GM23338 (cell line): ENCODE results near the gene GNAS. TPM values are rescaled to one million over a fixed set of nuclear protein-coding genes. Genes with fewer than 3 reads are reported as not detected.
A peak's percentile ranks its signal among the peaks of the same experiment; 100 is the strongest.

ENCODE experiments used
- ATAC-seq: fragments of 200-7000 bp; cut with Tn5 transposase; 3 replicates; pipeline ENCODE4 v1.9.1; 2020
- DNase-seq: peaks from one replicate; pipeline ENCODE4 v3.0.0-alpha.2; 2015; ENCODE audit warnings: low spot score
- H2AFZ ChIP-seq: fragments of 200-600 bp; sonication (generic); 2 replicates; pipeline ENCODE4 v1.8.0; 2016; ENCODE audit warnings: antibody characterized with exemption, mild to moderate bottlenecking, moderate library complexity
- H3F3A ChIP-seq: fragments of 200-600 bp; sonication (generic); replicated peaks from 2 replicates; pipeline ENCODE4 v1.8.0; 2017; ENCODE audit warnings: antibody characterized with exemption, mixed run types, low read depth
- H3K27ac ChIP-seq: fragments of 200-600 bp; sonication (generic); 2 replicates; pipeline ENCODE4 v1.6.1; 2016; ENCODE audit warnings: low read depth
- H3K27me3 ChIP-seq: fragments of 200-600 bp; sonication (generic); 2 replicates; pipeline ENCODE4 v1.8.0; 2016; ENCODE audit warnings: mild to moderate bottlenecking, mixed run types, moderate library complexity; ENCODE audit not compliant: insufficient read depth
- H3K36me3 ChIP-seq: fragments of 200-600 bp; sonication (generic); 2 replicates; pipeline ENCODE4 v1.8.0; 2016; ENCODE audit warnings: mild to moderate bottlenecking; ENCODE audit not compliant: insufficient read depth
- H3K4me1 ChIP-seq: fragments of 200-600 bp; sonication (generic); 2 replicates; pipeline ENCODE4 v1.8.0; 2016; ENCODE audit warnings: mild to moderate bottlenecking, moderate library complexity; ENCODE audit not compliant: insufficient read depth
- H3K4me2 ChIP-seq: fragments of 200-600 bp; sonication (generic); 2 replicates; pipeline ENCODE4 v1.7.1; 2017; ENCODE audit warnings: mixed run types
- H3K4me3 ChIP-seq: fragments of 200-600 bp; sonication (generic); 2 replicates; pipeline ENCODE4 v1.6.1; 2016; ENCODE audit warnings: mixed run types
- H3K79me2 ChIP-seq: fragments of 200-600 bp; sonication (generic); replicated peaks from 2 replicates; pipeline ENCODE4 v1.8.0; 2017; ENCODE audit warnings: mild to moderate bottlenecking; ENCODE audit not compliant: insufficient read depth
- H3K9me2 ChIP-seq: fragments of 200-600 bp; sonication (generic); 2 replicates; pipeline ENCODE4 v1.8.0; 2017; ENCODE audit not compliant: insufficient read depth
- H4K20me1 ChIP-seq: fragments of 200-600 bp; sonication (generic); replicated peaks from 2 replicates; pipeline ENCODE4 v1.8.0; 2017; ENCODE audit warnings: mild to moderate bottlenecking; ENCODE audit not compliant: insufficient read depth
- H3K27ac Mint-ChIP-seq: 2 replicates; pipeline ENCODE4 v1.8.0; 2020; ENCODE audit warnings: inconsistent platforms, mild to moderate bottlenecking, moderate library complexity, mixed read lengths
- H3K27me3 Mint-ChIP-seq: 3 replicates; pipeline ENCODE4 v1.8.0; 2022; ENCODE audit warnings: low read depth, mild to moderate bottlenecking, moderate library complexity, mixed read lengths, inconsistent platforms; ENCODE audit not compliant: insufficient read depth, poor library complexity
- H3K36me3 Mint-ChIP-seq: 3 replicates; pipeline ENCODE4 v1.8.0; 2021; ENCODE audit warnings: low read depth, mild to moderate bottlenecking, inconsistent platforms, moderate library complexity, mixed read lengths
- H3K4me1 Mint-ChIP-seq: 3 replicates; pipeline ENCODE4 v1.8.0; 2020; ENCODE audit warnings: mild to moderate bottlenecking, inconsistent platforms, mixed read lengths
- H3K4me3 Mint-ChIP-seq: 3 replicates; pipeline ENCODE4 v1.8.0; 2021; ENCODE audit warnings: moderate library complexity, mild to moderate bottlenecking, inconsistent platforms, mixed read lengths
- H3K9me3 Mint-ChIP-seq: 3 replicates; pipeline ENCODE4 v1.8.0; 2020; ENCODE audit warnings: moderate library complexity, mild to moderate bottlenecking, inconsistent platforms, mixed read lengths
- CREB1 ChIP-seq: fragments of 250-450 bp; sonication (Bioruptor Pico); IDR thresholded peaks from 2 replicates; pipeline ENCODE4 v1.5.0; 2020; ENCODE audit warnings: low read depth, mild to moderate bottlenecking, moderate library complexity
- EZH2 ChIP-seq: fragments of 200-600 bp; sonication (generic); IDR thresholded peaks from one replicate; pipeline ENCODE4 v1.8.0; 2017; ENCODE audit warnings: antibody characterized with exemption, mild to moderate bottlenecking, low read depth; ENCODE audit not compliant: unreplicated experiment
- NANOG ChIP-seq: IDR thresholded peaks from 2 replicates; pipeline ENCODE4 v1.6.1; 2016; ENCODE audit warnings: antibody characterized with exemption, borderline replicate concordance
- POLR2AphosphoS5 ChIP-seq: IDR thresholded peaks from 2 replicates; pipeline ENCODE4 v1.6.1; 2016; ENCODE audit warnings: antibody characterized with exemption, low read depth
- STAT1 ChIP-seq: IDR thresholded peaks from one replicate; pipeline ENCODE4 v1.6.1; 2016; ENCODE audit warnings: antibody characterized with exemption; ENCODE audit not compliant: unreplicated experiment
- ZNF114 ChIP-seq: fragments of 250-450 bp; sonication (Bioruptor Pico); IDR thresholded peaks from 2 replicates; pipeline ENCODE4 v1.5.0; 2020; ENCODE audit warnings: mild to moderate bottlenecking, moderate library complexity
- ZNF331 ChIP-seq: fragments of 250-450 bp; sonication (Bioruptor Pico); IDR thresholded peaks from 2 replicates; pipeline ENCODE4 v1.5.0; 2020; ENCODE audit warnings: low read depth, mild to moderate bottlenecking, moderate library complexity
- polyA plus RNA-seq: library from polyadenylated mRNA; unstranded; fragments of >200 nt; fragmentation: Nextera tagmentation; extraction: Ambion mirVana; gene quantifications from 2 replicates; pipeline ENCODE4 v1.2.1, GENCODE V29; 2016
- total RNA-seq: library from RNA; depleted of rRNA; stranded (reverse); fragments of >200 nt; shearing (Covaris generic); gene quantifications from 2 replicates; pipeline ENCODE4 v1.2.3, GENCODE V29; 2014
- TF ChIP-seq, protein P1 (sequence below): fragments of 250-450 bp; sonication (Bioruptor Pico); IDR thresholded peaks from 2 replicates; pipeline ENCODE4 v1.5.0; 2020; ENCODE audit warnings: mild to moderate bottlenecking, moderate library complexity
- TF ChIP-seq, protein P2 (sequence below), 2 experiments: fragments of 200-600 bp in 1 of 2; sonication (generic) in 1 of 2; conservative IDR thresholded peaks; 2 replicates each; pipeline versions ENCODE4 v1.5.1 to v1.6.1; 2016 to 2017; ENCODE audit warnings: antibody characterized with exemption in 2 of 2, low read depth in 2 of 2, mild to moderate bottlenecking in 2 of 2, moderate library complexity in 1 of 2
- TF ChIP-seq, protein P3 (sequence below): IDR thresholded peaks from 2 replicates; pipeline ENCODE4 v1.6.1; 2016; ENCODE audit warnings: antibody characterized with exemption

The GNAS gene
- total and polyA plus RNA-seq, 2 experiments from 2014 or later: 917 to 1,042 TPM

DNA sequence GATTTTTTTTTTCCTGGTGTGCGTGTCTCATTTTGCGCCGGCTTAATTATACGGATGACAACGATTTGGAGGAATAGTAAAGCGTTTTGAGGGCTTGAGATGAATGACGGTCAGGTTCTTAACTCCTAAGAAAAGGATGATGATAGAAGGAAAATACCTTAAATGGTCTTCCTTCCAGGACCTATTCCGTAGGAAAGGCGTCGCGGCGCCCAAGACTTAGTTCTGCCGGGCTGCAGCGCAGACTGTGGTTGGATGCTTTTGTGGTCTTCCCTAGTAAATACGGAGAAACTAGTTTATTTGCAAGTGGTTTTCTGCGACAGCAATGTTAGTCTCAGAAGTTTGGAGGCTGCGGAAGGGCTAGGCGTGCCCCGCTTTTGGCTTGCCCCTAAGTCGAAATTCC is 10.2 kb upstream of the GNAS start:
- peak overlapping the region; percentile 90 for H3K4me3 ChIP-seq
- TF ChIP-seq, protein P1, sequence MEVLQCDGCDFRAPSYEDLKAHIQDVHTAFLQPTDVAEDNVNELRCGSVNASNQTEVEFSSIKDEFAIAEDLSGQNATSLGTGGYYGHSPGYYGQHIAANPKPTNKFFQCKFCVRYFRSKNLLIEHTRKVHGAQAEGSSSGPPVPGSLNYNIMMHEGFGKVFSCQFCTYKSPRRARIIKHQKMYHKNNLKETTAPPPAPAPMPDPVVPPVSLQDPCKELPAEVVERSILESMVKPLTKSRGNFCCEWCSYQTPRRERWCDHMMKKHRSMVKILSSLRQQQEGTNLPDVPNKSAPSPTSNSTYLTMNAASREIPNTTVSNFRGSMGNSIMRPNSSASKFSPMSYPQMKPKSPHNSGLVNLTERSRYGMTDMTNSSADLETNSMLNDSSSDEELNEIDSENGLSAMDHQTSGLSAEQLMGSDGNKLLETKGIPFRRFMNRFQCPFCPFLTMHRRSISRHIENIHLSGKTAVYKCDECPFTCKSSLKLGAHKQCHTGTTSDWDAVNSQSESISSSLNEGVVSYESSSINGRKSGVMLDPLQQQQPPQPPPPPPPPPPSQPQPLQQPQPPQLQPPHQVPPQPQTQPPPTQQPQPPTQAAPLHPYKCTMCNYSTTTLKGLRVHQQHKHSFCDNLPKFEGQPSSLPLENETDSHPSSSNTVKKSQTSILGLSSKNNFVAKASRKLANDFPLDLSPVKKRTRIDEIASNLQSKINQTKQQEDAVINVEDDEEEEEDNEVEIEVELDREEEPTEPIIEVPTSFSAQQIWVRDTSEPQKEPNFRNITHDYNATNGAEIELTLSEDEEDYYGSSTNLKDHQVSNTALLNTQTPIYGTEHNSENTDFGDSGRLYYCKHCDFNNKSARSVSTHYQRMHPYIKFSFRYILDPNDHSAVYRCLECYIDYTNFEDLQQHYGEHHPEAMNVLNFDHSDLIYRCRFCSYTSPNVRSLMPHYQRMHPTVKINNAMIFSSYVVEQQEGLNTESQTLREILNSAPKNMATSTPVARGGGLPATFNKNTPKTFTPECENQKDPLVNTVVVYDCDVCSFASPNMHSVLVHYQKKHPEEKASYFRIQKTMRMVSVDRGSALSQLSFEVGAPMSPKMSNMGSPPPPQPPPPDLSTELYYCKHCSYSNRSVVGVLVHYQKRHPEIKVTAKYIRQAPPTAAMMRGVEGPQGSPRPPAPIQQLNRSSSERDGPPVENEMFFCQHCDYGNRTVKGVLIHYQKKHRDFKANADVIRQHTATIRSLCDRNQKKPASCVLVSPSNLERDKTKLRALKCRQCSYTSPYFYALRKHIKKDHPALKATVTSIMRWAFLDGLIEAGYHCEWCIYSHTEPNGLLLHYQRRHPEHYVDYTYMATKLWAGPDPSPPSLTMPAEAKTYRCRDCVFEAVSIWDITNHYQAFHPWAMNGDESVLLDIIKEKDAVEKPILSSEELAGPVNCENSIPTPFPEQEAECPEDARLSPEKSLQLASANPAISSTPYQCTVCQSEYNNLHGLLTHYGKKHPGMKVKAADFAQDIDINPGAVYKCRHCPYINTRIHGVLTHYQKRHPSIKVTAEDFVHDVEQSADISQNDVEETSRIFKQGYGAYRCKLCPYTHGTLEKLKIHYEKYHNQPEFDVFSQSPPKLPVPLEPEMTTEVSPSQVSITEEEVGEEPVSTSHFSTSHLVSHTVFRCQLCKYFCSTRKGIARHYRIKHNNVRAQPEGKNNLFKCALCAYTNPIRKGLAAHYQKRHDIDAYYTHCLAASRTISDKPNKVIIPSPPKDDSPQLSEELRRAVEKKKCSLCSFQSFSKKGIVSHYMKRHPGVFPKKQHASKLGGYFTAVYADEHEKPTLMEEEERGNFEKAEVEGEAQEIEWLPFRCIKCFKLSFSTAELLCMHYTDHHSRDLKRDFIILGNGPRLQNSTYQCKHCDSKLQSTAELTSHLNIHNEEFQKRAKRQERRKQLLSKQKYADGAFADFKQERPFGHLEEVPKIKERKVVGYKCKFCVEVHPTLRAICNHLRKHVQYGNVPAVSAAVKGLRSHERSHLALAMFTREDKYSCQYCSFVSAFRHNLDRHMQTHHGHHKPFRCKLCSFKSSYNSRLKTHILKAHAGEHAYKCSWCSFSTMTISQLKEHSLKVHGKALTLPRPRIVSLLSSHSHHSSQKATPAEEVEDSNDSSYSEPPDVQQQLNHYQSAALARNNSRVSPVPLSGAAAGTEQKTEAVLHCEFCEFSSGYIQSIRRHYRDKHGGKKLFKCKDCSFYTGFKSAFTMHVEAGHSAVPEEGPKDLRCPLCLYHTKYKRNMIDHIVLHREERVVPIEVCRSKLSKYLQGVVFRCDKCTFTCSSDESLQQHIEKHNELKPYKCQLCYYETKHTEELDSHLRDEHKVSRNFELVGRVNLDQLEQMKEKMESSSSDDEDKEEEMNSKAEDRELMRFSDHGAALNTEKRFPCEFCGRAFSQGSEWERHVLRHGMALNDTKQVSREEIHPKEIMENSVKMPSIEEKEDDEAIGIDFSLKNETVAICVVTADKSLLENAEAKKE (CRISPR knock-in tag): no peak
- H3K36me3 Mint-ChIP-seq: peaks cover 81% of the 10 kb centered on the region
- peaks cover 74% of the 10 kb centered on the region for H3K4me1 Mint-ChIP-seq
- H3K4me3 Mint-ChIP-seq: peak overlapping the region; percentile 88
- peaks cover 9% of the 10 kb centered on the region; the same call in 1 of the 2 replicates for H3K36me3 ChIP-seq
- H2AFZ ChIP-seq: no peak overlapping the region
- ATAC-seq (no peak), DNase-seq (peak; percentile 52)
- peaks cover 56% of the 10 kb centered on the region for H3K4me1 ChIP-seq
- H3K9me3 Mint-ChIP-seq: no peaks in the 10 kb centered on the region
- H3K4me2 ChIP-seq: peak overlapping the region; percentile 86
- H4K20me1 ChIP-seq: peaks cover 30% of the 10 kb centered on the region
- H3F3A ChIP-seq: peaks cover 6% of the 10 kb centered on the region; the same call in 1 of the 2 replicates
- H3K27me3 ChIP-seq: peaks cover 23% of the 10 kb centered on the region
- peak overlapping the region; percentile 97 for H3K27ac Mint-ChIP-seq
- no peaks in the 10 kb centered on the region for H3K9me2 ChIP-seq
- peak overlapping the region; percentile 96 for H3K27ac ChIP-seq
- H3K79me2 ChIP-seq: peaks cover 97% of the 10 kb centered on the region
- H3K27me3 Mint-ChIP-seq: peaks cover 21% of the 10 kb centered on the region

DNA sequence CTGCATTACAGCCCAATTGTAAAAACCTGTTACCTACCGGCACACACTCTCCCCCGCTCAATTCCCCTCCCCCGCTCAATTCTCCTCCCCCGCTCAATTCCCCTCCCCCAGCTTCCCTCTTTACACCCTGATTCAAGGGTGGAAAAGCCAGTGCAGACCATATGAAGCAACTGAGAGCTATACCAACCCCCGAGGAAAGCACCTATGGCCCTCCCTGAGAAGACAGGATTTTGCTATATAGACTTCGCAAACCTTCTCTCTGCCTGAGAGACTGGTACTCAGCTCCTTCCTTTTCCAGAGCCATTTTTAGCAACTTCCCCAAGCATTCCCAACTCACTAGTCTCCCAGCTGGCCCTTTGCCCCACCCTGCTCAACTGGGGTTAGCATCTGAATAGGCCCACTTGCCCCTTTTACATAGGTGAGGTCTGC is 9.4 kb upstream of the GNAS start:
- H3K27ac ChIP-seq: peak overlapping the region; percentile 96
- Mint-ChIP-seq H3K27ac (peak overlapping the region; percentile 97), H3K4me1 (peaks cover 80% of the 10 kb centered on the region), H3K9me3 (no peaks in the 10 kb centered on the region), H3K4me3 (peak overlapping the region; percentile 88), H3K36me3 (peaks cover 81% of the 10 kb centered on the region), H3K27me3 (peaks cover 20% of the 10 kb centered on the region)
- H3F3A ChIP-seq: peaks cover 6% of the 10 kb centered on the region; the same call in 1 of the 2 replicates
- H4K20me1 ChIP-seq: peaks cover 29% of the 10 kb centered on the region
- H3K9me2 ChIP-seq: no peaks in the 10 kb centered on the region
- peaks cover 59% of the 10 kb centered on the region for H3K4me1 ChIP-seq
- H3K36me3 ChIP-seq: peaks cover 8% of the 10 kb centered on the region; the same call in 1 of the 2 replicates
- peak; percentile 70 for ATAC-seq
- peak; percentile 88 for DNase-seq
- TF ChIP-seq STAT1: no peak
- TF ChIP-seq ZNF331: no peak
- no peak for TF ChIP-seq CREB1 (CRISPR knock-in tag)
- no peak for TF ChIP-seq EZH2
- no peak for TF ChIP-seq NANOG
- TF ChIP-seq POLR2AphosphoS5: 0 out of 2 replicates have a peak, but pooled peaks have one; percentile 44
- TF ChIP-seq ZNF114: no peak
- TF ChIP-seq, protein P2, sequence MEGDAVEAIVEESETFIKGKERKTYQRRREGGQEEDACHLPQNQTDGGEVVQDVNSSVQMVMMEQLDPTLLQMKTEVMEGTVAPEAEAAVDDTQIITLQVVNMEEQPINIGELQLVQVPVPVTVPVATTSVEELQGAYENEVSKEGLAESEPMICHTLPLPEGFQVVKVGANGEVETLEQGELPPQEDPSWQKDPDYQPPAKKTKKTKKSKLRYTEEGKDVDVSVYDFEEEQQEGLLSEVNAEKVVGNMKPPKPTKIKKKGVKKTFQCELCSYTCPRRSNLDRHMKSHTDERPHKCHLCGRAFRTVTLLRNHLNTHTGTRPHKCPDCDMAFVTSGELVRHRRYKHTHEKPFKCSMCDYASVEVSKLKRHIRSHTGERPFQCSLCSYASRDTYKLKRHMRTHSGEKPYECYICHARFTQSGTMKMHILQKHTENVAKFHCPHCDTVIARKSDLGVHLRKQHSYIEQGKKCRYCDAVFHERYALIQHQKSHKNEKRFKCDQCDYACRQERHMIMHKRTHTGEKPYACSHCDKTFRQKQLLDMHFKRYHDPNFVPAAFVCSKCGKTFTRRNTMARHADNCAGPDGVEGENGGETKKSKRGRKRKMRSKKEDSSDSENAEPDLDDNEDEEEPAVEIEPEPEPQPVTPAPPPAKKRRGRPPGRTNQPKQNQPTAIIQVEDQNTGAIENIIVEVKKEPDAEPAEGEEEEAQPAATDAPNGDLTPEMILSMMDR (conservative IDR thresholded peaks at IDR 0.05; ENCODE audit: low read depth in 2 of 2): no peak
- TF ChIP-seq, protein P3, sequence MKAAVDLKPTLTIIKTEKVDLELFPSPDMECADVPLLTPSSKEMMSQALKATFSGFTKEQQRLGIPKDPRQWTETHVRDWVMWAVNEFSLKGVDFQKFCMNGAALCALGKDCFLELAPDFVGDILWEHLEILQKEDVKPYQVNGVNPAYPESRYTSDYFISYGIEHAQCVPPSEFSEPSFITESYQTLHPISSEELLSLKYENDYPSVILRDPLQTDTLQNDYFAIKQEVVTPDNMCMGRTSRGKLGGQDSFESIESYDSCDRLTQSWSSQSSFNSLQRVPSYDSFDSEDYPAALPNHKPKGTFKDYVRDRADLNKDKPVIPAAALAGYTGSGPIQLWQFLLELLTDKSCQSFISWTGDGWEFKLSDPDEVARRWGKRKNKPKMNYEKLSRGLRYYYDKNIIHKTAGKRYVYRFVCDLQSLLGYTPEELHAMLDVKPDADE: no peak; the same call in 1 of the 2 replicates
- no peak overlapping the region for H2AFZ ChIP-seq
- H3K79me2 ChIP-seq: peaks cover 97% of the 10 kb centered on the region
- peaks cover 23% of the 10 kb centered on the region for H3K27me3 ChIP-seq
- H3K4me3 ChIP-seq: peak overlapping the region; percentile 90
- H3K4me2 ChIP-seq: peak overlapping the region; percentile 86
